Panc1 (cell line): ENCODE measurements around the gene MXD4. TPM values are rescaled to one million over a fixed set of nuclear protein-coding genes. Genes with fewer than 3 reads are reported as not detected.

Experiments
- ATAC-seq: fragments of 200-7000 bp; cut with Tn5 transposase; 2 replicates; pipeline ENCODE4 v1.9.1; 2020; ENCODE audit warnings: mild to moderate bottlenecking, moderate library complexity
- BruUV-seq: library from RNA; stranded (reverse); fragments of 400-500 nt; replicated peaks from 2 replicates; lab custom pipeline; 2021; lab: Mats Ljungman, UMichigan
- CTCF ChIA-PET: fragments of 300-600 bp; sonication (Branson Sonifier 250); formaldehyde crosslinking; loops from one replicate; lab custom pipeline; 2022; ENCODE audit warnings: antibody characterized with exemption; lab: Charles Lee
- POLR2A ChIA-PET: fragments of 300-600 bp; sonication (Branson Sonifier 250); formaldehyde crosslinking; loops from one replicate; lab custom pipeline; 2022; ENCODE audit warnings: antibody characterized with exemption; lab: Charles Lee
- DNase-seq: peaks from one replicate; pipeline ENCODE4 v3.0.0-alpha.2; 2010; ENCODE audit warnings: low read depth, low spot score
- H3K27ac ChIP-seq: 2 replicates; pipeline ENCODE4 v1.5.1; 2011; ENCODE audit warnings: mild to moderate bottlenecking, low read length, inconsistent platforms
- H3K27me3 ChIP-seq: fragments of 200-500 bp; sonication (Bioruptor generic); 2 replicates; pipeline ENCODE4 v1.6.0; 2014; ENCODE audit warnings: low read length, inconsistent platforms; ENCODE audit not compliant: control insufficient read depth, insufficient read depth
- H3K36me3 ChIP-seq: fragments of 200-500 bp; sonication (Bioruptor generic); 2 replicates; pipeline ENCODE4 v1.5.1; 2014; ENCODE audit warnings: inconsistent platforms, mild to moderate bottlenecking, low read length, moderate library complexity; ENCODE audit not compliant: control insufficient read depth, insufficient read depth
- H3K4me1 ChIP-seq: 2 replicates; pipeline ENCODE4 v1.5.1; 2011; ENCODE audit warnings: inconsistent platforms, mild to moderate bottlenecking, low read length, moderate library complexity; ENCODE audit not compliant: control insufficient read depth, insufficient read depth
- H3K4me3 ChIP-seq, 2 experiments: 2 replicates each; pipeline ENCODE4 v1.5.1; 2011 to 2012; ENCODE audit warnings: low read depth in 2 of 2, low read length in 2 of 2, mild to moderate bottlenecking in 2 of 2, inconsistent platforms in 1 of 2, moderate library complexity in 1 of 2
- H3K9me3 ChIP-seq: fragments of 200-500 bp; sonication (Bioruptor generic); 2 replicates; pipeline ENCODE4 v1.5.1; 2014; ENCODE audit warnings: low read depth, mild to moderate bottlenecking, inconsistent platforms, low read length, moderate library complexity; ENCODE audit not compliant: control insufficient read depth, insufficient read depth
- CTCF ChIP-seq: fragments of 450-650 bp; IDR thresholded peaks from 2 replicates; pipeline ENCODE4 v1.5.1; 2017; ENCODE audit warnings: mild to moderate bottlenecking
- POLR2AphosphoS5 ChIP-seq: IDR thresholded peaks from 2 replicates; pipeline ENCODE4 v1.6.1; 2012; ENCODE audit warnings: mild to moderate bottlenecking, low read depth, low read length, moderate library complexity
- REST ChIP-seq, 2 experiments: IDR thresholded peaks; 2 replicates each; pipeline ENCODE4 v1.6.1; 2011 to 2012; ENCODE audit warnings: low read depth in 2 of 2, control low read depth in 1 of 2, low read length in 1 of 2, mild to moderate bottlenecking in 1 of 2, moderate library complexity in 1 of 2; ENCODE audit not compliant: insufficient read depth in 1 of 2
- SIN3A ChIP-seq: IDR thresholded peaks from 2 replicates; pipeline ENCODE4 v1.6.1; 2012; ENCODE audit warnings: low read depth, mild to moderate bottlenecking, low read length, moderate library complexity, borderline replicate concordance; ENCODE audit not compliant: insufficient read depth
- TCF7L2 ChIP-seq: IDR thresholded peaks from 2 replicates; pipeline ENCODE4 v1.6.1; 2011; ENCODE audit warnings: mild to moderate bottlenecking, low read depth, low read length, inconsistent platforms
- in situ Hi-C: cut with HindIII; loops from 2 replicates; pipeline ENCODE4 v1.10.0; 2016; ENCODE audit warnings: low sequenced_read_pairs, low pct_unique_long_range_greater_than_20kb
- intact Hi-C: fragments of 100-400 bp; cut with micrococcal nuclease; formaldehyde crosslinking; loops from one replicate; pipeline ENCODE4 v1.10.0; 2022; ENCODE audit not compliant: unreplicated experiment
- total RNA-seq: library from RNA; stranded (reverse); gene quantifications from one replicate; pipeline ENCODE4 v1.2.1, GENCODE V29; 2021; ENCODE audit not compliant: unreplicated experiment

Gene MXD4
- total RNA-seq, 1 experiment from 2014 or later = 32.7 TPM

- ChIA-PET POLR2A (no interaction called here), CTCF (no interaction called here)
- intact Hi-C loops = no loop called here
Measured at GRCh38 chr4:2304321-2304876, 42.5 kb upstream of the MXD4 start.

GRCh38 chr4:2303686-2304320 is 41.9 kb upstream of the MXD4 start:
- Histone ChIP-seq H3K27me3 (no peaks in the 10 kb centered on the region), H3K27ac (no peak overlapping the region), H3K36me3 (no peaks in the 10 kb centered on the region), H3K4me1 (no peaks in the 10 kb centered on the region), H3K9me3 (no peaks in the 10 kb centered on the region), H3K4me3 (no peak overlapping the region)
- DNase-seq = no peak
- TF ChIP-seq REST (IDR thresholded peaks at IDR 0.05; ENCODE audit: insufficient read depth in 1 of 2, low read depth in 2 of 2, low read length in 1 of 2) = no peak
- no peak for TF ChIP-seq TCF7L2
- TF ChIP-seq SIN3A = no peak
- TF ChIP-seq POLR2AphosphoS5 = no peak
- TF ChIP-seq CTCF = no peak
- BruUV-seq = no TSS peak
- ChIA-PET POLR2A (no interaction called here), CTCF (no interaction called here)
- no peak for ATAC-seq
- intact Hi-C loops = no loop called here
- in situ Hi-C loops = no loop called here

More at GRCh38 chr4:2304321-2304876, 42.5 kb upstream of the MXD4 start:
- Histone ChIP-seq H3K27ac (no peak overlapping the region), H3K4me3 (no peak overlapping the region), H3K27me3 (no peaks in the 10 kb centered on the region), H3K4me1 (no peaks in the 10 kb centered on the region), H3K36me3 (no peaks in the 10 kb centered on the region), H3K9me3 (no peaks in the 10 kb centered on the region)
- in situ Hi-C loops = no loop called here
- no TSS peak for BruUV-seq
- TF ChIP-seq POLR2AphosphoS5 = no peak
- no peak for TF ChIP-seq REST (IDR thresholded peaks at IDR 0.05; ENCODE audit: insufficient read depth in 1 of 2, low read depth in 2 of 2, low read length in 1 of 2)
- TF ChIP-seq SIN3A = no peak
- DNase-seq (no peak), ATAC-seq (no peak)
